GM19467 (cell line): ENCODE measurements around the gene CHAT.
"Not testable (repeated sequence)": the region's sequence is repeated elsewhere in the genome, so short reads cannot be mapped to it uniquely, and the experiment has no call there.

Source experiments
- ATAC-seq: cut with Tn5 transposase; IDR thresholded peaks from one replicate; pipeline ENCODE4 v1.9.1; 2021; ENCODE audit warnings: mild to moderate bottlenecking, moderate library complexity; ENCODE audit not compliant: unreplicated experiment

Gene CHAT

GRCh38 chr10:49678827-49679479 is 65.1 kb downstream of the CHAT start:
- ATAC-seq: no peak

- no peak for ATAC-seq
These were observed 65.7 kb downstream of the CHAT start, which contains the start of gene C10orf53 for GRCh38 chr10:49679480-49679893. Gene C10orf53 (plus strand): TSS chr10:49679651. CDS start chr10:49679698, 47 bp downstream.

- ATAC-seq: not testable (repeated sequence)
These were observed 68.6 kb downstream of the CHAT start for GRCh38 chr10:49682449-49682848.

- ATAC-seq: no peak
These were observed 69.0 kb downstream of the CHAT start for GRCh38 chr10:49682879-49683278.

- ATAC-seq: no peak
These were observed 72.8 kb downstream of the CHAT start for GRCh38 chr10:49686651-49687050.

- no peak for ATAC-seq
These were observed 74.5 kb downstream of the CHAT start for GRCh38 chr10:49688261-49688846.

GRCh38 chr10:49688920-49689319 is 75.1 kb downstream of the CHAT start:
- no peak for ATAC-seq

- ATAC-seq: no peak
These were observed 76.2 kb downstream of the CHAT start for GRCh38 chr10:49689882-49690510.

- no peak for ATAC-seq
These were observed 77.0 kb downstream of the CHAT start for GRCh38 chr10:49690698-49691356.

GRCh38 chr10:49691588-49691987 is 77.8 kb downstream of the CHAT start:
- ATAC-seq: no peak

- no peak for ATAC-seq
These were observed 80.6 kb downstream of the CHAT start for GRCh38 chr10:49694466-49694865.

- ATAC-seq: no peak
These were observed 82.5 kb downstream of the CHAT start for GRCh38 chr10:49696311-49696710.

GRCh38 chr10:49698679-49699078 is 84.8 kb downstream of the CHAT start:
- ATAC-seq: no peak

GRCh38 chr10:49700211-49700610 is 86.4 kb downstream of the CHAT start:
- no peak for ATAC-seq

GRCh38 chr10:49700997-49701396 is 87.2 kb downstream of the CHAT start:
- ATAC-seq: no peak

- no peak for ATAC-seq
These were observed 93.7 kb downstream of the CHAT start for GRCh38 chr10:49707585-49707984.

- no peak for ATAC-seq
These were observed 96.1 kb downstream of the CHAT start for GRCh38 chr10:49709934-49710333.

- no peak for ATAC-seq
These were observed 97.1 kb downstream of the CHAT start for GRCh38 chr10:49710966-49711365.

GRCh38 chr10:49711481-49711880 is 97.6 kb downstream of the CHAT start:
- no peak for ATAC-seq

GRCh38 chr10:49713266-49713665 is 99.4 kb downstream of the CHAT start:
- no peak for ATAC-seq
